ENCODE results near the gene NAT9. TPM values are rescaled to one million over a fixed set of nuclear protein-coding genes. Genes with fewer than 3 reads are reported as not detected.

The NAT9 gene, protein sequence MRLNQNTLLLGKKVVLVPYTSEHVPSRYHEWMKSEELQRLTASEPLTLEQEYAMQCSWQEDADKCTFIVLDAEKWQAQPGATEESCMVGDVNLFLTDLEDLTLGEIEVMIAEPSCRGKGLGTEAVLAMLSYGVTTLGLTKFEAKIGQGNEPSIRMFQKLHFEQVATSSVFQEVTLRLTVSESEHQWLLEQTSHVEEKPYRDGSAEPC
- 10 to 100 TPM; 39.9 to 41.6 TPM for total RNA-seq

DNA sequence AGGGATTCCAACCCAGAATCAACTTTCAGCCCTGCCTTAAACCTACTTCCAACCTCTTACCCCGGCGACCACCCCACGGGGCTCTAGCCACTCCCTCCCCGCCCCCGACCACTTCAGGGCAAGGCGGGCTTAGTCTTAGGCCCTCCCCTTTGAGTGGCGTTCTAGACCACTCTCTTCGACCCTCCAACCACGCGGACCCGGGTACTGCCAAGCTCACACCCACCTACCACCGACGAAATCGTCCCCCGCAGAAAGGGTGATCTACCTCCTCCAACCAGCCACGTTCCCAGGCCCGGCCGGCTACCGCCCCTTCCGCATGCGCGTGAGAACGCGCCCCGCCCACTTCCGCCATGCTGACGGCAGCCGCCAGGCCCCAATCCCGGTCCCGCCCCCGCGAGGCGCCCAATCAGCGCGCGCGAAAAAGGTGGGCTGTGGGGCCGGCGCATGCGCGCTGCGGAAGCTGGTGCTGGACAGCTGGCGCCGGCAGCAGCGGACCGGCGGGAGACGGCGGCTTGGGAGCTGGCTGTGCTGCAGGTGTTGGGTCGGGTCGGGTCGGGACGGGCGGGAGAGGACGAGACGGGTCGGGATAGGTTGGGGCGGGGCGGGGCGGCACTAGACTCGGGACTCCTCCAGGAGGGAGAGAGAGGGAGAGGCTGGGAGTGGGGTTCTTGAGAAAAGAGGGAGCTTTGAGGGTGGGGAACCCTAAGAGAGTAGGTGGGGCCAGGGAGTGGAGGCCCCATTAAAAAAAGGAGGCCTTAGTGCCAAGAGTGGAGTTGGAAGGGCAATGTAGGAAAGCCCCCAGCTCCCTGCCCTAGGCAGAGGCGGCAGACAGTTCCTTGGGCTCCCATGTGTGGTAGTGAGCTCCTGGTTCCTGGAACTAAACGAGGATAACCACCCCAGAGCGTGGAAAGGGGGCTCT lies at the start of gene NAT9:
TSS of gene NAT9 (minus strand) at position 302 of the 919 bp plus-strand sequence. CDS start 647 bp downstream, outside the sequence.
- H3K36me3 Mint-ChIP-seq: peaks cover 23% of the 10 kb centered on the region
- H3K27me3 Mint-ChIP-seq: no peaks in the 10 kb centered on the region
- no peaks in the 10 kb centered on the region for H3K9me3 Mint-ChIP-seq
- peak within 1 kb of the TSS; percentile 96 for H3K4me3 Mint-ChIP-seq
- peaks cover 56% of the 10 kb centered on the region for H3K4me1 Mint-ChIP-seq
- H3K27ac Mint-ChIP-seq: peak within 1 kb of the TSS; percentile 97
- peak; percentile 100 for DNase-seq

DNA sequence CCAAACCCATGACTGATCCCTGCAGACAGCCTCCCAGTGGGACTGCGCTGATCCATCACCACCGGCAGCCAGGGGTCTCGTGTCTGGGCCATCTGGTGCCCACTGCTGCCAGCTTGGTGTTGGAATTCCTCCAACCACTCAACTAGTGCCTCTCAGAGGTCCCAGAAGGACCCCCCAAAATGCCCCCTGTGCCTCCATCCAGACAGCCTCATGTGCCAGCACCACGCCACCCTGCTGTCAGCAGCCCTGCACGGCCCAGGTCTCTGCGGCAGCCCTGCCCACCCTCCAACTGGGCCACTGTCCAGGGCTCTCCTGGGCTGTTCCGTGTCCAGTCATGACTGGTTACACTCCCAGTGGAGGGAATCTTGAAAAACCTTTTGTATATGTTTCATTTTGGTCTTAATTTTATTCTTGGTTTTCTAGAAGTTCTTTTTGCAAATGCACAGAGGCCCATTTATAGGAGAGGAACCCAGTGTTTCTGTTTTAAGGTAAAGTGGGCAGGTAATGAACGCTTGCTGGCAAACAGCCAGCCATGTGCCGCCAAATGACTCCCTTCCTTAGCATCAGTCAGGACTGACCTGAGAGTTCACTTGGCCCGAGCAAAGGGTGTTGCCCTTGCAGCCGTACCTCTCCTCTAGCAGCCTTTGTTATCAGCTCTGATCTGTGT lies 48.9 kb upstream of the NAT9 start:
- Mint-ChIP-seq H3K4me1 (no peaks in the 10 kb centered on the region), H3K4me3 (no peak overlapping the region), H3K27ac (no peak overlapping the region), H3K9me3 (no peaks in the 10 kb centered on the region), H3K36me3 (no peaks in the 10 kb centered on the region), H3K27me3 (no peaks in the 10 kb centered on the region)
- DNase-seq: no peak

DNA sequence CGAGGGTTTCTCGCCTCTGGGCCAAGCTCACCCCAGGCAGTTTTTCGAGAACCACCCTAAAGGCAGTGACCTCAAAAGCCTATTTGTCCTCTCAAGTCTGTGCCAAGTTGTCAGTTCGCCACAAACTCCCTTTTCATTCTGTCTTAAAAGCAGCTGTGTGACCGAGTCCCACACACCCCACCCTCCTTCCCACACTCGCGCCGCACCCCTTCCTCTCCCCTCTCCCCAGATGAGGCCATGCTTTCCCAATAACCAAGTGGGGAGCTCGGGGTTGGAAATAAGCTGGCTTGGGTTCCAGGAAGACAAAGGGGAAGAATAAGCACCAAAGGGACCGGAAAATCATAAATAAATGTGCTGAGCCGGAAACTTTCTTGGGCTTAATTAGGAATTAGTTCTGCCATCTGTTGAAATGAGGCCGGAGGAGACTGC lies 46.8 kb upstream of the NAT9 start:
- DNase-seq: no peak
- H3K9me3 Mint-ChIP-seq: no peaks in the 10 kb centered on the region
- no peak overlapping the region for H3K4me3 Mint-ChIP-seq
- H3K4me1 Mint-ChIP-seq: no peaks in the 10 kb centered on the region
- no peaks in the 10 kb centered on the region for H3K27me3 Mint-ChIP-seq
- no peak overlapping the region for H3K27ac Mint-ChIP-seq
- H3K36me3 Mint-ChIP-seq: no peaks in the 10 kb centered on the region

DNA sequence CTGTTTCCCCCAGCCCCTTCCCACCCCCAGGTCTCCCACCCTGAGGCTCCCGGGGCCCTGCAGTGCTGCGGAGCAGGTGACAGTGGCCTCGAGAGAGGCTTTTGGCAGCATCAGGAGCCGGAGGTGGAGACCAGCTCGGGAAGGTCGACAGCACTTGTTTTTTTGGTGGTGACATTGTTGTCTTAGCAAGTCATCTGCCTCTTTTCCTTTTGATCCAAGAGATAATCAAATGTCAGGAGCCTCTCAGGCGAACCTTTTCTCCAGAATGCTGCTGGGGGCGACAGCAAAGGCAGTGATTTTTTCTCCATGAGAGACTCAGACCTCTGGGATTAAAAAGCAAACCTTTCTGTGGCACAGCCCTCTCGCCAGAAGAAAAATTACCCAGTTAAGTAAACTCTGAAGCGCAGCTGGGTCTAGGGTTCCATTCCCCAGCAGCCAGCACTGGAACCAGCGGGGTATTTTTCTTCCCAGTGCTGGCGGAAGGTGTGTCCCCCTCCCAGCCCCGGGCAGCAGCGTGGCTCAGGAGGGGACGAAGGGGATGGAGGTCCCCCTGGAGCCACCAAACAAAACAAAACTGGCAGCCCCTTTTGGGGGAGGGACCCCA lies 46.3 kb upstream of the NAT9 start:
- no peak overlapping the region for H3K4me3 Mint-ChIP-seq
- H3K4me1 Mint-ChIP-seq: no peaks in the 10 kb centered on the region
- no peaks in the 10 kb centered on the region for H3K36me3 Mint-ChIP-seq
- no peak overlapping the region for H3K27ac Mint-ChIP-seq
- no peaks in the 10 kb centered on the region for H3K9me3 Mint-ChIP-seq
- no peaks in the 10 kb centered on the region for H3K27me3 Mint-ChIP-seq
- DNase-seq: no peak

DNA sequence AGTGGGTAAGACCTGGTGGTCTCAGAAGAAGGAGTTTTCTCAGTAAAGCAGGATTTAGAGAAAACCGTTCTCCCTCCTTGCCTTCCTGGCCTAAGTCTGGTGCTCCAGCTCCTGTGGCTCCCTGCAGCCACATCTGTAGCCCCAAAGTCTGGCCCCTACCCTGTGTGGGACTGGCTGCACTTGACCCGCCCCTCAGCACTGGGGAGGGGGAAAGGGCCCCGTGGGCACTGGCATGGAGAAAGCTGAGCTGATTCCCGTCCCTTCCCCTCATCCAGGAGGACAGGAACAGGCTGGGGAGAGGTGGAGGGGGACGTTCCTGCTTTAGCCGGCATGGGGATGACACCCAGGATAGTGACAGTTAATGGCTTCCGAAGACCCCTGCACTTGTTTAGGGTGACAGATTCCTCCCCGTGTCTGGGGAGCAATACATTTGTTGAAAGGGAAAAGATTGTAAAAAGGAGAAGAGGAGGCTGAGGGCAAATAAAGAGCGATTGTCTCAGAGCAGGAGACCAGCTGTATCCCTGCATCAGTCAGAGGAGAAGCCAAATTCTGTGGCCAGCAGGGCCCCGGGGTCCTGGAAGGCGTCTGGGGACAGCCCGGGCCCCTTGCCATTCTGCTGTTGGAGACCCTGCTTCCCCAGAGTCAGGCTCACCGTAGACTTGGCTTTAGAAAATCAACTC lies 45.6 kb upstream of the NAT9 start:
- H3K36me3 Mint-ChIP-seq: peaks cover 4% of the 10 kb centered on the region

DNA sequence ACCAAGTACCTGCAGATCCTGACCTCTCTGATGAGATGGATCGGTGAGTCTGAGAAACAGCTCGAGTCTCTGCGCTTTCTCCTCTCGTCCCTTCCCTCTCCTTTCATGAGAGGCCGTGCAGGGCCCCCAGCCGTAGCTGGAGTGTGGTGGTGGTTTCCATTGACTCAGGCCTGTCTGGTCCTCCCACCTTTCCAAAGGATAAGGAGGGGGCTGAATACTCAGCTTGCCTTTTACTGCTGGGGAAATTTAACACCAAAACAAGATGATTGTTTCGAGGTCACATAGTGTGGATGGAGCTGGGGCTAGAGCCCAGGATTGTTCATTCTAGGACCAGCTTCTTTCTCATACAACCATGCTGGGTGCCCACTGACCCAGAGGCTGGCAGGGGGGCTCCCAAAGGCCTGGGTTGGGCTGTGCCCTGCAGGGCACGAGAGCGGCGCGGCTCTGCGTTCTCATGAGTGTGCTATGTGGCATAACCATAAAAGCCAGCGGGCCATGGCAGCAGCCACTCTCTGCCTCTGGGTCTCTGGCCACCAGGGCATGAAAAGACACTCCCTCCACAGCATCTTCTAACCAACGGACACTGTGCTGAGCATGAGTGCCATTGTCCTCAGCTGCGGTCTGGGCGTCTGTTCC lies 43.8 kb upstream of the NAT9 start:
- H3K27me3 Mint-ChIP-seq: no peaks in the 10 kb centered on the region
- peaks cover 4% of the 10 kb centered on the region for H3K36me3 Mint-ChIP-seq
- H3K4me3 Mint-ChIP-seq: no peak overlapping the region
- no peak for DNase-seq
- no peaks in the 10 kb centered on the region for H3K9me3 Mint-ChIP-seq
- no peaks in the 10 kb centered on the region for H3K4me1 Mint-ChIP-seq
- no peak overlapping the region for H3K27ac Mint-ChIP-seq

More for the DNA sequence above, 45.6 kb upstream of the NAT9 start:
- Mint-ChIP-seq H3K4me3 (no peak overlapping the region), H3K27ac (no peak overlapping the region), H3K9me3 (no peaks in the 10 kb centered on the region), H3K27me3 (no peaks in the 10 kb centered on the region), H3K4me1 (no peaks in the 10 kb centered on the region)
- no peak for DNase-seq

DNA sequence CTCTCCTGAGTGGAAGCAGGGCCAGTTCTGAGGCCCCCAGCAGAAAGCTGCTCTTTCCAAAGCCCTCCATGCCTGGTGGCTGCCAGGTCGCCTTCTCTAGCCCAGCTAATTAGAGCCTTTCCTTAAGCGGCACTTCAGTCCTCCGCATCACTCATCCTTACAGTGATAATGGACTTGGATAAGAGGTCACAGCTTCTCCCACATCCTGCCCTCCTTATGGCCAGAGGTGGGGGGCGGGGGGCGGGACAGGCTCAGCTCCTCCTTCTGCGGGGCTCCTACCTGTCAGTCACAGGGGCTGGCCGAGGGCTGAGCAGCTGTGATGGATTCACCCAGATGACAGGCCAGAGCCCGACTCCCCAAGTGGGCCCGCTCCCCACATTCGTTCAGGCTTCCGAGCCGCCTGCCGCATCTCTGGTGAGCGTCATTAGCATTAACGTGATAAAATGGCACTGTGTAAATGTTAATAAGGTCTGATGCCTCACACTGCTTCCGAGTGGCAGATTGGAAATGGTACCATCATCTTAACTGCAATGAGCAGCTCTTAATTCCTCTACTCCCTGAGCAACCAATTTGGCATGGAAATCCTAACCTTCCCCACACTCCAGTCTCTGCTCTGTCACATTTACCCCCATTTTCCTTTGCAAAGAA lies 42.3 kb upstream of the NAT9 start:
- H3K27ac Mint-ChIP-seq: no peak overlapping the region
- peaks cover 4% of the 10 kb centered on the region for H3K36me3 Mint-ChIP-seq

DNA sequence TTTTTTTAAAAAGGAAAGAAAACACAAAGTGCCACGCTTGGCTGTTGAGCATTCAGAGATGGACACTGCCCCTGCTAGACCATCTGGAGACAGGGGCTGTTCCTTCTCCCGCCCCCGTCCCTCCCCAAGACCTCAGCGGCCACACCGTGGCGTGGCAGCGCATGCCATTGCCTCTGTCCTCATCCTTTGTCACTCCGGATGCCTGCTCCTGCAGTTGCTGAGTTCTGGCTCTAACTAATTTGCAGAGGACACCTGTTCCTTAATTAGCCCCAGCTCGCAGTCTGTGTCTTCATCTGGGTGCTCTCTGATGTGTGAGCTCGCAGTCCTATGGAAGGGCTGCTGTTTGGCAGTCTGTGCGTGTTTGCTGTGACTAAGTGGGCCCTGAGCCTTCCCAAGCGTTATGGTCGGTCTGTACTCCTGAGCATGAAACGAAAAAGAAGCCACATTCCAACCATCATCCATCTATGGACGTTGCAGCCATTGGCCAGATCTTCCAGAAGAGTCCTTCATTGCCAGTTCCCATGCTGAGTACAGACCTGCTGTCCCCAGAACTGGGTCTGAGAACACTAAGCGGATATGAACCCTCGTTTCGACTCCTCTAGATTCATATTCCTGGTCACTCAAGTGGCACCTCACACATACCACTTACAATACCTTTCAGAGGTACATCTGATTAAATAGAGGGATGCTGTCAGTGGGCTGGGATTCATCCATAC lies 40.9 kb upstream of the NAT9 start:
- no peaks in the 10 kb centered on the region for H3K9me3 Mint-ChIP-seq
- DNase-seq: no peak
- no peaks in the 10 kb centered on the region for H3K27me3 Mint-ChIP-seq
- no peak overlapping the region for H3K4me3 Mint-ChIP-seq
- H3K4me1 Mint-ChIP-seq: no peaks in the 10 kb centered on the region
- no peak overlapping the region for H3K27ac Mint-ChIP-seq
- H3K36me3 Mint-ChIP-seq: peaks cover 4% of the 10 kb centered on the region

More for the DNA sequence above, 42.3 kb upstream of the NAT9 start:
- Mint-ChIP-seq H3K27me3 (no peaks in the 10 kb centered on the region), H3K4me1 (no peaks in the 10 kb centered on the region), H3K4me3 (no peak overlapping the region), H3K9me3 (no peaks in the 10 kb centered on the region)
- no peak for DNase-seq

DNA sequence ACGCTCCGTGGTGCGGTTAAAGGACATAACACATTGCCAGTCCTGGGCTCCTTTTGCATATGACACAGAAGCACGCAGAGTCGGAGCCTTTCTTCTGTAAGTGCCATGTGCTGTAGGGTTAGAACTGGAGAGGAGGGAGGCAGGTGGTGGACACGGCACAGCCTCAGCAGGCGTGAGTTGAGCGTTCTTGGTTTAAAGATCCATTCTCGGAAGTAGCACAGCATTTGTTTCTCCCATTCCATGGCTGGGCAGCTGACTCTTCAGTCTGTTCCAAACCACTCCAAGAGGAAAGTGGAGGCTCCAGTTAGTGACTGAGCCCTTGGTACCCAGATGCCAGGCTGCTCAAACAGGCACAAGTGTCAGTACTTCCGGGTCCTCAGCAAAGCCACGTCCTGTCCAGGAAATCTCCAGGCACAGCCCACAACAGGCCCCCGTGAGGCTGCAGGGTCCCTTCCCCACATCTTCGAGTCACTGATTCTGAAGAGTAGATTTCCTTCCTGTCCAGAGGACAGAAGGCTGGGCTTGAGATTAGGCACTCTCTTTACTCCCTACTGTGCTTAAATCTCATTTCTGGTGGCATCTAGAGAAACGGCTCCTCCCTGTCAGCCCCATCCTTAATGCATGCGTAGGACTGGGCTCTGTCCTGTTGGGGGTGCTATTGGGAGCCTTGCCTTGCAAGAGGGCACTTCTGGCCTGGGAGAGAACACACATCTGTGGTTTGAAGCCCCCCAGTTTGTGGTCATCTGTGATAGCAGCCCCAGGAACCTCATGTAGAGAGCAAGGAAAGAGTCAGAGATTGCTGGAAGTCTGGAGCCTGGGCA lies 39.6 kb upstream of the NAT9 start:
- Mint-ChIP-seq H3K27me3 (no peaks in the 10 kb centered on the region), H3K36me3 (peaks cover 4% of the 10 kb centered on the region), H3K4me3 (no peak overlapping the region), H3K27ac (no peak overlapping the region), H3K9me3 (no peaks in the 10 kb centered on the region), H3K4me1 (no peaks in the 10 kb centered on the region)
- no peak for DNase-seq

DNA sequence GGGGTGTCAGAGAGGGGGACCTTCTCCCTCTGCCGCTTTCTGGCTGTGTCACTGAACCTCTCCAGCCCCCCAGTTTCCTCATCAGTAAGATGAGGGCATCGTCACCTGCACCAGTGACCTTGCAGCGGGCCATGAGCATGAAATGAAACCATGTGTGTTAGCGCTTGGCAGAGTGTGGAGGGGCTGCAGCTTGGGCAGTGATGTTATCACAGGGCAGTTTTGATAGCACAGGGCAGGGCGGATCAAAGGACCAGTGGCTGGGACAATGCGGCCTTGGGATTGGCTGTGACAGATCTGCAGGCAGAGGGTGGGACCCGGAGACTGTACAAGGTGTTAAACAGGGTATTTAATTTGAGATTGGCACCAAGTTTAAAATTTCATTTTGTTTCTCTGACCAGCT lies 38.9 kb upstream of the NAT9 start:
- Mint-ChIP-seq H3K4me1 (no peaks in the 10 kb centered on the region), H3K4me3 (no peak overlapping the region), H3K9me3 (no peaks in the 10 kb centered on the region), H3K36me3 (peaks cover 4% of the 10 kb centered on the region), H3K27ac (no peak overlapping the region), H3K27me3 (no peaks in the 10 kb centered on the region)
- no peak for DNase-seq

DNA sequence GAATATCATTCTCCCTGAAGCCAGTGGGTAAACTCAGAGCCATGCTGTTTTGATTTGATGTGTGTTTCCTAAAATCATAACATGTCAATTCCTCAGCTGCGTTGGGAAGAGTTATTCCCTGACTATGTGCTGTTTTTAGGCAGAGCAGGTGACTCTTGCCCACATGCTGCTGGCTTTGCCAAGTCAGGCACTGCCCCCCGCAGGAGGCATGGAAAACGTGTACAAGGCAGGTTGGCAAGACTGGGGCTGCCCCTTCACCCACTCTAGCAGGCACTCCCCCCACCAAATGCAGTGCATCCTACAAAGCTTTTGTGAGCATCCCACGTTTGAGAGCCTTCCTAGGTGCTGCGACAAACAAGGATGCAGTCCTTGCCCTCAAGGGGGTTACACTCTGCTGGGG lies 38.3 kb upstream of the NAT9 start:
- H3K4me3 Mint-ChIP-seq: no peak overlapping the region
- no peaks in the 10 kb centered on the region for H3K4me1 Mint-ChIP-seq
- DNase-seq: no peak
- H3K27ac Mint-ChIP-seq: no peak overlapping the region
- no peaks in the 10 kb centered on the region for H3K27me3 Mint-ChIP-seq
- H3K36me3 Mint-ChIP-seq: peaks cover 4% of the 10 kb centered on the region
- no peaks in the 10 kb centered on the region for H3K9me3 Mint-ChIP-seq

DNA sequence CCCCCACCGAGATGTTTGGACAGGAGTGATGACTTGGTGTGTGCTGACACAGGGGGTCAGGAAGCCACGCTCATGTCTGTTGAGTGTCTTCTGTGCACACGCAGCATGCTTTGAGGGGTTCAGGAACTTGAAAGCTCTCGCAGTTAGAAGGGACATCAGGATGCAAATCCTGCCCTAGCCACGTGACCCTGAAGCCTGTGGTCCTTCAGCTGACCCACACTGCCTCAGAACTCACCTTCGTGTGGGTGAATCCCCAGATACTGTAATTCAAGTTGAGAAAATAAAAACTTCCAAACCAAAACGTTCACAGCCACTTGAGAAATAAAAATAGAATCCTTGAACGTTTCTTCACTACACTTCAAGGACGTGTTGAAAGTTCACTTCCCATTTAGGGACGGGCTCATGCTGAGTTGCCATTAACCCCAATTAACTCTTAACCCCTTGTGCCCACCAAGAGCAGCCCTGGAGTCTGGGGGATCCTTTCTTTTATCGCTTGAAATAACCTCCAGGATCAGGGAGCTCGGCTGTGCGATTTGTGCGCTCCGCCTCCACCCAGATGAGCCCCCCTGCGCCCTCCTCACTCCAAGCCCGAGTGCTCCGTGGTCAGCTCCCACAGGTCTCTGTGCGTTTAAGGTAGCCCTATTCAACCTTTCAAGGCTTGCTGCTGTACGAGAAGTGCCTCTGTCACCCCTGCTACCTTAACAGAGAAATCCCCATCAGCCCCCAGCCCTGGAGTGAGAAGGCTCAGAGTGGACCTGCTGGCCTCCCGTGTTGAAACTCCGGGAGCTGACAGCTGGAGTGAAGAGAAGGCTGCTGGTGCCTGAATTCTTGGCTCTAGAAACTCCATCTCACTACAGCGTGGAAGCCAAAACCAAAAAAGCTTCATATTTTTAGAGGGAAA lies 36.2 kb upstream of the NAT9 start:
- H3K9me3 Mint-ChIP-seq: no peaks in the 10 kb centered on the region
- peaks cover 6% of the 10 kb centered on the region for H3K36me3 Mint-ChIP-seq
- H3K27me3 Mint-ChIP-seq: no peaks in the 10 kb centered on the region
- no peak overlapping the region for H3K27ac Mint-ChIP-seq
- no peak for DNase-seq
- H3K4me1 Mint-ChIP-seq: peaks cover 2% of the 10 kb centered on the region
- H3K4me3 Mint-ChIP-seq: no peak overlapping the region

Data from activated naive CD8-positive, alpha-beta T cell treated with anti-CD3 and anti-CD28 coated beads for 36 hours (primary cell).